PC-9 (cell line): ENCODE data around the gene GATB. TPM values are rescaled to one million over a fixed set of nuclear protein-coding genes. Genes with fewer than 3 reads are reported as not detected.

Source experiments
- BruUV-seq: library from RNA; stranded (reverse); fragments of 400-500 nt; replicated peaks from 2 replicates; lab custom pipeline; 2021; lab: Mats Ljungman, UMichigan
- CTCF ChIA-PET: fragments of 300-600 bp; sonication (Branson Sonifier 250); formaldehyde crosslinking; loops from one replicate; lab custom pipeline; 2022; ENCODE audit warnings: antibody characterized with exemption; lab: Charles Lee
- POLR2A ChIA-PET: fragments of 300-600 bp; sonication (Branson Sonifier 250); formaldehyde crosslinking; loops from one replicate; lab custom pipeline; 2022; ENCODE audit warnings: antibody characterized with exemption; ENCODE audit not compliant: unreplicated experiment; lab: Charles Lee
- DNase-seq, 2 experiments: peaks; one replicate each; pipeline versions ENCODE4 v3.0.0 to v3.0.0-alpha.2; 2015 to 2022; ENCODE audit warnings: mixed read lengths in 1 of 2
- H2AFZ ChIP-seq: fragments of 200-600 bp; sonication (generic); 2 replicates; pipeline ENCODE4 v1.8.1; 2017; ENCODE audit warnings: antibody characterized with exemption
- H3F3A ChIP-seq: fragments of 200-600 bp; sonication (generic); 2 replicates; pipeline ENCODE4 v1.8.1; 2017; ENCODE audit warnings: antibody characterized with exemption, mild to moderate bottlenecking, low read depth; ENCODE audit not compliant: insufficient read depth
- H3K27ac ChIP-seq: fragments of 200-600 bp; sonication (generic); 2 replicates; pipeline ENCODE4 v1.6.1; 2016; ENCODE audit warnings: mixed run types
- H3K27me3 ChIP-seq: fragments of 200-600 bp; sonication (generic); 2 replicates; pipeline ENCODE4 v1.6.1; 2016; ENCODE audit warnings: low read depth, mixed run types; ENCODE audit not compliant: insufficient read depth
- H3K36me3 ChIP-seq: fragments of 200-600 bp; sonication (generic); 2 replicates; pipeline ENCODE4 v1.6.1; 2016; ENCODE audit warnings: low read depth, mixed run types
- H3K4me1 ChIP-seq: fragments of 200-600 bp; sonication (generic); replicated peaks from 2 replicates; pipeline ENCODE4 v1.6.1; 2016; ENCODE audit warnings: mixed run types; ENCODE audit not compliant: insufficient read depth
- H3K4me2 ChIP-seq: fragments of 200-600 bp; sonication (generic); 2 replicates; pipeline ENCODE4 v1.6.1; 2017; ENCODE audit warnings: mixed run types
- H3K4me3 ChIP-seq: fragments of 200-600 bp; sonication (generic); 2 replicates; pipeline ENCODE4 v1.6.1; 2016; ENCODE audit warnings: mixed run types
- H3K79me2 ChIP-seq: fragments of 200-600 bp; sonication (generic); 2 replicates; pipeline ENCODE4 v1.6.1; 2017; ENCODE audit warnings: low read depth, mixed run types
- H3K9me2 ChIP-seq: fragments of 200-600 bp; sonication (generic); 2 replicates; pipeline ENCODE4 v1.8.1; 2017; ENCODE audit warnings: mild to moderate bottlenecking; ENCODE audit not compliant: insufficient read depth
- H3K9me3 ChIP-seq: fragments of 200-600 bp; sonication (generic); 2 replicates; pipeline ENCODE4 v1.8.1; 2016; ENCODE audit warnings: low read depth; ENCODE audit not compliant: insufficient read depth
- H4K20me1 ChIP-seq: fragments of 200-600 bp; sonication (generic); 2 replicates; pipeline ENCODE4 v1.8.1; 2017; ENCODE audit not compliant: insufficient read depth
- EZH2 ChIP-seq: fragments of 200-600 bp; sonication (generic); IDR thresholded peaks from 2 replicates; pipeline ENCODE4 v1.8.0; 2017; ENCODE audit warnings: antibody characterized with exemption, low read depth
- intact Hi-C: fragments of 100-400 bp; cut with micrococcal nuclease; formaldehyde crosslinking; loops from one replicate; pipeline ENCODE4 v1.10.0; 2022; ENCODE audit not compliant: unreplicated experiment
- total RNA-seq: library from RNA; stranded (reverse); gene quantifications from 2 replicates; pipeline ENCODE4 v1.2.3, GENCODE V29; 2021
- TF ChIP-seq, protein P1 (sequence below): fragments of 200-600 bp; sonication (generic); conservative IDR thresholded peaks from 2 replicates; pipeline ENCODE4 v1.6.1; 2017; ENCODE audit warnings: mixed run types, antibody characterized with exemption, mild to moderate bottlenecking, moderate library complexity

Gene GATB
- total RNA-seq, 1 experiment from 2014 or later, result 24.2 TPM

DNA sequence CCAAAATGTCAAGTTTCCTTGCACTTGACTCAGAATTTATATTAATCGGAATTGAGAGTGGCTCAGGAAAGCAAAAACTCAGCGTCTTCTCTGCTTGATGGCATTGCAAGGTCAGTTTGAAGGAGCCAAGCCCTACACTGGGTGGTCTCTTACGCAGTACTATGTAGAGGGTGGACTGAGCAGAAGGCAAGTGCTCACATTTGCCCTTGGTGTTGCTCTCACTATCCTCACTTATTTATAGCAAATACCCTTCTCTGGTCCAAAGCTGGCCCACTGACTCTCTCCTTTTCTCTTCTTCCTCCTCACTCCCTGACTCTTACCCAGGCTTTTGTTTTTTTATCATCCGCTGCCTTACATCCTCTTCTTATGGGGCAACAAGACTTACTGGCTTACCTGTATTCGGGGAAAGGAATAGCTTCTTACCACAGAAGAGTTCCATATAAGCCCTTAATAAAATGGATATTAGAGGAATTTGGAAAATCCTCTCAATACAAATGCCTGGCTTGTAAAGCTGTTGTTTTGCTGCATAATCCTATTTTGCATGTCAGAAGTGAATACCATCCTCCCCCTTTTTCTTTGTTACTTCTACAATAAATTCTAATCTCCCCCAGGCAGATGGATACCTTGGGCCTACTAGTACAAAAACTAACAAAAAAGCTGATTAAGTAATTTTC, 24.8 kb upstream of the GATB start:
- H3K4me1 ChIP-seq, result no peaks in the 10 kb centered on the region
- H3K79me2 ChIP-seq, result no peaks in the 10 kb centered on the region
- CTCF ChIA-PET, result no interaction called here
- intact Hi-C loops, result no loop called here
- POLR2A ChIA-PET, result no interaction called here
- no peak for DNase-seq
- H3K4me2 ChIP-seq, result no peak overlapping the region
- no peak overlapping the region for H2AFZ ChIP-seq
- no peak overlapping the region for H3K27ac ChIP-seq
- no peaks in the 10 kb centered on the region for H3K9me2 ChIP-seq
- H3K4me3 ChIP-seq, result no peak overlapping the region
- no TSS peak for BruUV-seq
- no peaks in the 10 kb centered on the region for H3K36me3 ChIP-seq
- H3K9me3 ChIP-seq, result no peaks in the 10 kb centered on the region
- no peaks in the 10 kb centered on the region for H3F3A ChIP-seq
- H4K20me1 ChIP-seq, result no peaks in the 10 kb centered on the region
- TF ChIP-seq, protein P1, sequence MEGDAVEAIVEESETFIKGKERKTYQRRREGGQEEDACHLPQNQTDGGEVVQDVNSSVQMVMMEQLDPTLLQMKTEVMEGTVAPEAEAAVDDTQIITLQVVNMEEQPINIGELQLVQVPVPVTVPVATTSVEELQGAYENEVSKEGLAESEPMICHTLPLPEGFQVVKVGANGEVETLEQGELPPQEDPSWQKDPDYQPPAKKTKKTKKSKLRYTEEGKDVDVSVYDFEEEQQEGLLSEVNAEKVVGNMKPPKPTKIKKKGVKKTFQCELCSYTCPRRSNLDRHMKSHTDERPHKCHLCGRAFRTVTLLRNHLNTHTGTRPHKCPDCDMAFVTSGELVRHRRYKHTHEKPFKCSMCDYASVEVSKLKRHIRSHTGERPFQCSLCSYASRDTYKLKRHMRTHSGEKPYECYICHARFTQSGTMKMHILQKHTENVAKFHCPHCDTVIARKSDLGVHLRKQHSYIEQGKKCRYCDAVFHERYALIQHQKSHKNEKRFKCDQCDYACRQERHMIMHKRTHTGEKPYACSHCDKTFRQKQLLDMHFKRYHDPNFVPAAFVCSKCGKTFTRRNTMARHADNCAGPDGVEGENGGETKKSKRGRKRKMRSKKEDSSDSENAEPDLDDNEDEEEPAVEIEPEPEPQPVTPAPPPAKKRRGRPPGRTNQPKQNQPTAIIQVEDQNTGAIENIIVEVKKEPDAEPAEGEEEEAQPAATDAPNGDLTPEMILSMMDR, result no peak
- no peak for TF ChIP-seq EZH2
- no peaks in the 10 kb centered on the region for H3K27me3 ChIP-seq

DNA sequence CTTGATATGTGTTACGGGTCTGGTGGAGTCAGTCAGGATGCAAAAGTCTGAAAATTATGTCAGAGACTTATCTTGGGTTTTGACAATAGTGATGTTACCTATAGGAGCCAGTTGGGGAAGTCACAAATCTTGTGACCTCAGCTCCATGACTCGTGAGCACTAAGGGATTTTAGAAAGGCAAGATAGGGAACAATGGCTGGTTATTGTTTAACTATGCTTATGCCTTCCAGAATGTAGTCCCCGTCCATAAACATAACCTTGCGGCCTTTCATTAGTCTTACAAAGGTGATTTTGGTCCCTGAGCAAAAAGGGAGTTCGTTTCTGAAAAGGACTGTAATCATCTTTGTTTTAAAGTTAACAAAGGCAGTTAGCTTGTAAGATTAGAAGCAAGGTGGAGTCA, 23.9 kb upstream of the GATB start:
- H3K4me3 ChIP-seq, result no peak overlapping the region
- H3K27me3 ChIP-seq, result no peaks in the 10 kb centered on the region
- intact Hi-C loops, result no loop called here
- POLR2A ChIA-PET, result no interaction called here
- CTCF ChIA-PET, result no interaction called here
- DNase-seq, result no peak
- no peaks in the 10 kb centered on the region for H4K20me1 ChIP-seq
- no peaks in the 10 kb centered on the region for H3K36me3 ChIP-seq
- no peak overlapping the region for H3K27ac ChIP-seq
- no peak for TF ChIP-seq EZH2
- TF ChIP-seq, protein P1, result no peak
- no peak overlapping the region for H3K4me2 ChIP-seq
- H3K9me2 ChIP-seq, result no peaks in the 10 kb centered on the region
- H2AFZ ChIP-seq, result no peak overlapping the region
- H3F3A ChIP-seq, result no peaks in the 10 kb centered on the region
- no peaks in the 10 kb centered on the region for H3K9me3 ChIP-seq
- no peaks in the 10 kb centered on the region for H3K79me2 ChIP-seq
- H3K4me1 ChIP-seq, result no peaks in the 10 kb centered on the region
- BruUV-seq, result no TSS peak

DNA sequence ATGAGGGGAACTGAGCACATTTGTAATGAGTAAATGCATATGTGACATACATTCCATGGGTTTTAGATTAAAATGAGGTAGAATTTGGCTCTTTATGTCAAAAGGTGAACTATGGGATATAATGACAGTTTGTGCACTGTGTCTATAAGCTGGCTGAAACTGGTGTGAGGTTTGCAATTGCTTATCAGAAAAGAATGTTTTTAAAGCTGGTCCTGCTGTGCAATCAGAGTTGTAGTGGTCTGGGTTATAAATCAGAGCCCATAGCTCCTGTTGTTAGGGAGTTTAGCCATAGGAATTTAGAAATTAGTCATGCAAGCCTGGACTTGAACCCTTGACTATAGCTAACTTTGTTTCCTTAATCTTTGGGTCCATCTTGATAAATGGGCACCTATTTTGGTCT, 23.1 kb upstream of the GATB start:
- intact Hi-C loops, result no loop called here
- no TSS peak for BruUV-seq
- H3K4me1 ChIP-seq, result no peaks in the 10 kb centered on the region
- CTCF ChIA-PET, result no interaction called here
- H3K27ac ChIP-seq, result no peak overlapping the region
- DNase-seq, result no peak
- H2AFZ ChIP-seq, result no peak overlapping the region
- no peaks in the 10 kb centered on the region for H3K27me3 ChIP-seq
- H3K4me3 ChIP-seq, result no peak overlapping the region
- no peaks in the 10 kb centered on the region for H4K20me1 ChIP-seq
- no peak for TF ChIP-seq EZH2
- TF ChIP-seq, protein P1, result no peak
- no peaks in the 10 kb centered on the region for H3K79me2 ChIP-seq
- H3K9me3 ChIP-seq, result no peaks in the 10 kb centered on the region
- no peak overlapping the region for H3K4me2 ChIP-seq
- POLR2A ChIA-PET, result no interaction called here
- no peaks in the 10 kb centered on the region for H3K36me3 ChIP-seq
- H3K9me2 ChIP-seq, result no peaks in the 10 kb centered on the region
- no peaks in the 10 kb centered on the region for H3F3A ChIP-seq
